PFSK-1 (cell line): Measurements from ENCODE around the gene RIC3.

Experiments
- FOXP2 ChIP-seq: optimal IDR thresholded peaks from 2 replicates; pipeline ENCODE3; 2011; ENCODE audit warnings: borderline replicate concordance, control low read depth, inconsistent platforms; ENCODE audit not compliant: insufficient read depth; ENCODE audit errors: extremely low read length, extremely low read depth
- POLR2AphosphoS5 ChIP-seq: IDR thresholded peaks from 2 replicates; pipeline ENCODE4 v1.6.1; 2012; ENCODE audit warnings: low read depth, mild to moderate bottlenecking, control low read depth, low read length, moderate library complexity
- SIN3A ChIP-seq: IDR thresholded peaks from 2 replicates; pipeline ENCODE4 v1.6.1; 2012; ENCODE audit warnings: mild to moderate bottlenecking, low read length, moderate library complexity, borderline replicate concordance; ENCODE audit not compliant: insufficient read depth
- TAF1 ChIP-seq: IDR thresholded peaks from 2 replicates; pipeline ENCODE4 v1.6.1; 2012; ENCODE audit warnings: low read length, control low read depth, borderline replicate concordance; ENCODE audit not compliant: insufficient read depth
- TF ChIP-seq, protein P1 (sequence below), 2 experiments: IDR thresholded peaks; 2 replicates each; pipeline versions ENCODE4 v1.6.1 to v1.8.0; 2011 to 2012; ENCODE audit warnings: low read depth in 2 of 2, low read length in 2 of 2, control low read depth in 1 of 2, inconsistent platforms in 1 of 2, mild to moderate bottlenecking in 1 of 2, moderate library complexity in 1 of 2; ENCODE audit not compliant: insufficient read depth in 1 of 2

The RIC3 gene

DNA sequence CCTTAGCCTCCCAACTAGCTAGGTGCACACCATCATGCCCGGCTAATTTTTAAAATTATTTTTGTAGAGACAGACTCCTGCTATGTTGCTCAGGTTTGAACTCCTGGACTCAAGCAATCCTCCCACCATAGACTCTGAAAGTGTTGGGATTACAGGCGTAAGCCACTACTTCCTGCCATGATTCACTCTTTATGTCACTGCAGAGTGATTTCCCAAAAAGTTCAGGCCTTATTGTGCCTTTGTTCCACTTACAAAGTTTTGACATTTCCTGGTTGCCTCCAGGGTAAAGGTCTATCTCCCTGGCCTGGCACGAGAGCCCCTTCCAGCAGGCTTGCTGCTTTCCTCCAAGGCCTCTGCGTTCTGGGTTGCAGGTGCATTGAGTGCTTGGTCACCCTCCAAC, 44.6 kb upstream of the RIC3 start:
- TF ChIP-seq TAF1 (no peak), POLR2AphosphoS5 (no peak), FOXP2 (no peak), SIN3A (no peak)
- TF ChIP-seq, protein P1, sequence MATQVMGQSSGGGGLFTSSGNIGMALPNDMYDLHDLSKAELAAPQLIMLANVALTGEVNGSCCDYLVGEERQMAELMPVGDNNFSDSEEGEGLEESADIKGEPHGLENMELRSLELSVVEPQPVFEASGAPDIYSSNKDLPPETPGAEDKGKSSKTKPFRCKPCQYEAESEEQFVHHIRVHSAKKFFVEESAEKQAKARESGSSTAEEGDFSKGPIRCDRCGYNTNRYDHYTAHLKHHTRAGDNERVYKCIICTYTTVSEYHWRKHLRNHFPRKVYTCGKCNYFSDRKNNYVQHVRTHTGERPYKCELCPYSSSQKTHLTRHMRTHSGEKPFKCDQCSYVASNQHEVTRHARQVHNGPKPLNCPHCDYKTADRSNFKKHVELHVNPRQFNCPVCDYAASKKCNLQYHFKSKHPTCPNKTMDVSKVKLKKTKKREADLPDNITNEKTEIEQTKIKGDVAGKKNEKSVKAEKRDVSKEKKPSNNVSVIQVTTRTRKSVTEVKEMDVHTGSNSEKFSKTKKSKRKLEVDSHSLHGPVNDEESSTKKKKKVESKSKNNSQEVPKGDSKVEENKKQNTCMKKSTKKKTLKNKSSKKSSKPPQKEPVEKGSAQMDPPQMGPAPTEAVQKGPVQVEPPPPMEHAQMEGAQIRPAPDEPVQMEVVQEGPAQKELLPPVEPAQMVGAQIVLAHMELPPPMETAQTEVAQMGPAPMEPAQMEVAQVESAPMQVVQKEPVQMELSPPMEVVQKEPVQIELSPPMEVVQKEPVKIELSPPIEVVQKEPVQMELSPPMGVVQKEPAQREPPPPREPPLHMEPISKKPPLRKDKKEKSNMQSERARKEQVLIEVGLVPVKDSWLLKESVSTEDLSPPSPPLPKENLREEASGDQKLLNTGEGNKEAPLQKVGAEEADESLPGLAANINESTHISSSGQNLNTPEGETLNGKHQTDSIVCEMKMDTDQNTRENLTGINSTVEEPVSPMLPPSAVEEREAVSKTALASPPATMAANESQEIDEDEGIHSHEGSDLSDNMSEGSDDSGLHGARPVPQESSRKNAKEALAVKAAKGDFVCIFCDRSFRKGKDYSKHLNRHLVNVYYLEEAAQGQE (IDR thresholded peaks at IDR 0.05; ENCODE audit: insufficient read depth in 1 of 2, low read depth in 2 of 2, low read length in 2 of 2): no peak

DNA sequence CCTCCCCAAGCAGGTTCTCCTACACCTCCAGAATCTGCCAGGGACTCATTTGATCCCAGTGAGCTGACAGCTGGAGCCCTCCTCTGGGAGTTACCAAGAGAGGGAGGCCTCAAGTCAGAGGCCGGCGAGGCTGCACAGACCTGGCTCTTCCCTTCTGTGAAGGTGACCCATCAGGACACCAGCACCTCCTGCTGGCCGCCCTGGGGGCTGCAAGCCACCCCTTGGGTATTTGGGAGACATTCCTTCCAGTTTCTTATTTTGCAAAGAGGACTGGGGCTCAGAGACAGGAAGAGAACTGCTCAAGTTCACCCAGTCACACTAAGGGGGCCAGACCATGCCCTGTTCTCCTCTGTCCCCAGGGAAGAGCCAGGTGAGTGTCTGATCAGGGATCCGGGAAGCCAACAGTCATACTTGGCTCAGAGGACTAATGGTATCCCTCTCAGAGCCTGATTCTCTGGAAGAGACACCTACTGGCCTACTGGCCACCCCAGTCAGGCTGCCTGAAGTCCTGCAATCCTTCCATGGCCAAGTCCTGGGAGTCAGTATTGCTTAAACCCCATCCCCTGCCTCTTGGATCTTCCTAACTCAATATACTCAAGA, 40.5 kb upstream of the RIC3 start:
- TF ChIP-seq, protein P1 (IDR thresholded peaks at IDR 0.05; ENCODE audit: insufficient read depth in 1 of 2, low read depth in 2 of 2, low read length in 2 of 2): no peak
- TF ChIP-seq TAF1: no peak
- TF ChIP-seq FOXP2: no peak

DNA sequence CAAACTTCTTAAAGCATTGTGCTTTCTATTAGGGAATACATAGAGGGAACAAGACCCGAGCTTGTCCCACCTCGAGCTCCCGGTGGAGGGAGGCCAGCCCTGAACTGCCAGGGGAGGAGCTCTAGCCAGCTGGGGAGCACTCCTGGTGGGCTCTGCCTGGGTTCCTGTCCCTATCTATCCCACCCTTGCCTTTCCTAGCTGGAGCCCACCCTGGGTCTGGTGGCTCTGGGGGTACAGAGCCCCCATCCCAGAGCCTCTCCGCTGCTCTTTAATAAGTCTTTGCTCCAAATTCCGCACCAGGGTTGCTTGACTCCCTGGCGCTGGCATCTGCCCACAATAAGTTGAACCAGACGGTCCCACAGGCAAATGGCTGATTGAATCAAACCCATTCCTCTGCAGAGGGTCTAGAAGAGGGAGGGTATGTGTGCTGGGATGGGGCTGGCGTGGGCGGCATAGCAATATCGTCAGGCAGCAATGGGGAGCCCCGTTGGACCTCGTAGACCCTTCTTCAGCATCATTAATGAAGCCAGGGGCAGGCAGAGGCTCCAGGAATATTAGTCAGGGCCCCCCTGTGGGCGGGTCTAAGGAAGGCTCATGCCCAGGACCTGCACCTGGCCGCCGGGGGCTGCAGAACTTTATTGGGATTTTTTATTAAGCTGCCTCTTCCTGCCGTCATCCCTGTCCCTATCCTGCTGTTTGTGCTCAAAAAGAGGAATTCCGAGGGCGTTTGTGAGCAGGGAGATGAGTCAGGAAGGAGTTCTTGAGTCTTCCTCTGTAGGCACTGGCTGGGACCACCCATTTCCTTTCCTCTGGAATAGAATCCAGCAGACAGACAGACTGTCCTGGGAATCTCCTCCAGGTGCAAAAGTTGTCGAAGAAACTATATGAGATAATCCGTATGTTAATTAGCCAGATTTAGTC, 38.5 kb upstream of the RIC3 start:
- TF ChIP-seq POLR2AphosphoS5 (no peak), TAF1 (no peak), FOXP2 (no peak), SIN3A (no peak)
- TF ChIP-seq, protein P1 (IDR thresholded peaks at IDR 0.05; ENCODE audit: insufficient read depth in 1 of 2, low read depth in 2 of 2, low read length in 2 of 2): no peak

DNA sequence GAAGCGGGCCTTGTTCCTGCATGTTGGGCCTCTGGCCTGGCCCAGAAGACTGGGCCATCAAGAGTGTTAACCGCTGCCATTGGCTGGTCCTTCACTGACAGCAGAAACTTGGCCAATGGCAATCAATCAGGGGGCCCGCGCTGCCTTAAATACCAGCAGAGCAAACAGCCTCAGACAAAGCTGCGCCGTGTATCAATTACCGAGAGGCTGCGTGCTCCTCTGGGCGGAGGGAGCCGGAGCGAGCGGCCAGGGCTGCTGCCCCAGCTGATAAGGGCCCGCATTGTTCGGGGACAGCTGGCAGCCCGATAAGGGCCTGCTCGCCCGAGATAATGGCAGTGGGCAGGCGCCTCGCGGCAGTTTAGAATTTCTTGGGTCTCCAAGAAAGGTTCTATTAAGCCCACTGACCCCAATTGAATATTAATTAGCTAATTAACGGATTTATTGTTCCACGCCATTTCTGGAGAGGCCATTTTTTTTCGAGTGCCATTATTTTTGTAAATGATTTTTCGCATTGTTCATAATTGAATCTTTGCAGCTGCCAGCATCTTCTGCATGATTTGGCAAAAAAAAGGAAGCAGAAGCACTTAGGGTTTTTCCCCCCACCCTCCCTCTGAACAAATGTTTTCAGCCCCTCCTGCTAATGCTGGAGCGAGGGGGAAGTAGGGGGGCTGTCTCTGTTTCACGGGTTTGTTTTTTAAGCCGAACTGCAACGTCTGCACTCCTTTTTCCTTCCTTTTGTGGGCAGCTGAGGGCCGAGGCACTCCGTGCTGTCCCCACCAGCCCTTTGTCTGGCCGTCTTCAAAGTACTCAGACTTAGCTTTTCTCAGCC, 37.6 kb upstream of the RIC3 start:
- TF ChIP-seq TAF1: no peak
- no peak for TF ChIP-seq SIN3A
- TF ChIP-seq, protein P1 (IDR thresholded peaks at IDR 0.05; ENCODE audit: insufficient read depth in 1 of 2, low read depth in 2 of 2, low read length in 2 of 2): no peak
- no peak for TF ChIP-seq POLR2AphosphoS5
- no peak for TF ChIP-seq FOXP2
